ENCODE measurements around the gene JAML.

JAML gene

GRCh38 chr11:118167906-118168305, 56.9 kb downstream of the JAML start:
- no peak for DNase-seq (ENCODE audit: low spot score)

- DNase-seq (ENCODE audit: low spot score), result no peak
Measured at GRCh38 chr11:118167253-118167652, 57.6 kb downstream of the JAML start.

DNA sequence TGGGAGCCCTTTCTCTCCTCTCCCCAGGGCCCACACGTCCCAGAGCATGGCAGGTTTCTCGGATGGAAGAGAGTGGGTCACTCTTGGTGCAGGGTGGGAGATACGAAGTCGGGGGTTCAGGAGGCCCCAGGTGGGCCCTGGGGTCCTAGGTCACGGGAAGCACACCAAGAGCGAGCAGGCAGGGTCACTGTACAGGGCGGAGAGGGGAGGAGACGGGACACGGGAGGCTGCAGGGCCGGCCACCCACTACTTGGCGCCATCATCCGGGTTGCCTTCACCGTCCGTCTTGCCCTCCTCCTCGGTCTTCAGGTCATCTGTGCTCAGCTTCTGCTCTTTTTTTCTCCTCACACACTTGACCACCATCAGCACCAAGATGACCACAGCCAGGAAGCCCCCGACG, 58.2 kb downstream of the JAML start:
- no peak for DNase-seq (ENCODE audit: low spot score)

DNA sequence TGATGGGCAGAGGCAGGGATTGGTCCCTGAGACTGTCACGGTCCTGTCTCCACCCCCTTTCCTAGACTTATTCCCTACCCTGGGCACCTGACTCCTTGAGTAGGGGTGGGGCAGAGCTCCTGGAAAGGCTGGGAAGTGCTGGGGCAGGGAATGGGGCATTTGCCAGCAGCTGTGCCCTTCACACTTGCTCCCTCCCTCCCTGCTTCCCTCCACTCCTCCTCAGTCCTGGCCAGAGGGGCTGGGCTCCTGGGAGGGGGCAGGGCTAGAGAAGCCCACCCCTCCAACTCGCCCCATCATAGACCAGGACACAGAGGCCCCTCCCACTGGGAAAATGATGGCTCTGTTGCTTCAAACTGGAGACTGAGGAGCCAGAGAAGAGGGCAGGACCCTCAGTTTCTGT, 59.9 kb downstream of the JAML start:
- no peak for DNase-seq (ENCODE audit: low spot score)

DNA sequence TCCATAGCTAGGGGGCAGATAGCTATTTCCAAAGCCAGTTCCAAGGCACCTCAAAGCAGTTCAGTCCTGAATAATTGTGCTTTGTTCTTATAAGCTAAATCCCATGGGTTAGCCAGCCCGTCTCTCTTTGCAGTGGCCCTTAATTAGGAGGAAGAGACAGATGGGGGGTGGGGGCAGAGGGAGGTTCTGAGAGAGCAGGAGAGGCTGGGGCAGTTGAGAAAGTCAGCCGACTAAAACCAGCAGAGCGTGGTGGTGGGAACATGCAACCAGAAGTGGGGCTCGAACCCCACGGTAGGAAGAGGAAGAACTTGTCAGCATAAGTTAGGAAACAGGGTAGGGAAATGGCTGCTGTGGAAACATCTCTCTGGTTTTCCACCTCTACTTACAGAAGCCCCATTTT, 61.3 kb downstream of the JAML start:
- DNase-seq (ENCODE audit: low spot score), result no peak

DNA sequence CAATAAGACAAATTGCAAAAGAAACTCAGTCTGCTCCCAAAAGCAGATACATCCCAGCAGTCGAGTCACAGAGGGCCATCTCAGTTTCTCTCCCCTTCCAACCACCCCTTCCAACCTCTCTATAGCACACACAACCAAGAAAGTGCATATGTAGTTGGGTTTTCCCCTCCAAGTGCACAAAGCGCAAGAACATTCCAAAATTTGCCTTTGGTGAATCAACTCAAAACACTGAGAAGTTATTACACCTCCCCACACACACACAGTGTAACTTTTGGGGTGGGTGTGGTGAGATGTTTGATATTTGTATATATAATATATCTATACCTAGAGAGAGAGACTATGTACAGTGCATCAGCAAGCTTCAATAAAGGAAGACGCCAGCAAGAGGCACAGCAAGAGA, 62.0 kb downstream of the JAML start:
- no peak for DNase-seq (ENCODE audit: low spot score)

DNA sequence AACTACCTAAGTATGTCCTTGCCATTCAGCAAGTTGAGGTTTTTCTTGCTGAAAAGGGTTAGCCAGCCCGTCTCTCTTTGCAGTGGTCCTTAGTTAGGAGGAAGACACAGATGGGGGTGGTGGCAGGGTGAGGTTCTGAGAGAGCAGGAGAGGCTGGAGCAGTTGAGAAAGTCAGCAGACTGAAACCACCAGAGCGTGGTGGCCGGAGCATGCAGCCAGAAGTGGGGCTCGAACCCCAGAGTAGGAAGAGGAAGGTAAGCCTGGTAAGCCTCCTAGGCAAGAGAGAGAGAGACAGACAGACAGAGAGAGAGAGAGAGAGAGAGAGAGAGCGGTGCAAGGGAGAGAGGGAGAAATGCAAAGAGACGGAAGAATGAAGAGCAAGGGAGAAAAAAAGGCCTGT, 63.0 kb downstream of the JAML start:
- DNase-seq (ENCODE audit: low spot score), result no peak

- DNase-seq (ENCODE audit: low spot score), result no peak
Measured at GRCh38 chr11:118157186-118157895, 67.5 kb downstream of the JAML start.

DNA sequence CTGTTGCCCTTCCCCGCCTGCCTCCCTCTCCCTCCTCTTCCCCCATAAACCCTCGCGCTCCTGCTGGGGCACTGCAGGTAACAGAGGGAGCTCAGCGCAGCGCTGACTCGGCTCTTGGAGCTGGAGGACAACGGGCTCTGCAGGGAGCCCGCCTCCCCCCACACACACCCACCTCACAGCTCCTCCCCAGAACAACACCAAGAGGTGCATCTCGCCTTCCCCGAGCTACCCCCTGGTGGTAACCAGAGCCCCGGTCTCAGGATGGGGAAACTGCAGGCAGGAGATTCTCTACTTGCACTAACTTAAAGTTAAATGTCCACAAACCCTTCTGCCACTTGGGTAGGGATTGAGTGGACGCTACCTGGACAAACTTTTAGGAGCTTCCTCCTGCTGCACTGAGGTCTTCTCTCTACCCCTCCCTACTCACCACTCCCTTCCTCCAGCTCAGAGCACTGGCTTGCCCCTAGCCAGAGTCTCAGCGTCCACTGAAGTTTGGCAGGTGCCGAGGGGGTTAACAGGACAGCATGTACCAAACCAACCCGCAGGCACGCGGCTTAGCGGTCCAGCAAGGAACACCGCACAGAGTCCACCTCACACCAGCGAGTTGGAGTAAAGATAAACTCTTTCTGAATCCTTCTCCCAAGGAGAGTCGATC, 68.2 kb downstream of the JAML start:
- no peak for DNase-seq (ENCODE audit: low spot score)

DNA sequence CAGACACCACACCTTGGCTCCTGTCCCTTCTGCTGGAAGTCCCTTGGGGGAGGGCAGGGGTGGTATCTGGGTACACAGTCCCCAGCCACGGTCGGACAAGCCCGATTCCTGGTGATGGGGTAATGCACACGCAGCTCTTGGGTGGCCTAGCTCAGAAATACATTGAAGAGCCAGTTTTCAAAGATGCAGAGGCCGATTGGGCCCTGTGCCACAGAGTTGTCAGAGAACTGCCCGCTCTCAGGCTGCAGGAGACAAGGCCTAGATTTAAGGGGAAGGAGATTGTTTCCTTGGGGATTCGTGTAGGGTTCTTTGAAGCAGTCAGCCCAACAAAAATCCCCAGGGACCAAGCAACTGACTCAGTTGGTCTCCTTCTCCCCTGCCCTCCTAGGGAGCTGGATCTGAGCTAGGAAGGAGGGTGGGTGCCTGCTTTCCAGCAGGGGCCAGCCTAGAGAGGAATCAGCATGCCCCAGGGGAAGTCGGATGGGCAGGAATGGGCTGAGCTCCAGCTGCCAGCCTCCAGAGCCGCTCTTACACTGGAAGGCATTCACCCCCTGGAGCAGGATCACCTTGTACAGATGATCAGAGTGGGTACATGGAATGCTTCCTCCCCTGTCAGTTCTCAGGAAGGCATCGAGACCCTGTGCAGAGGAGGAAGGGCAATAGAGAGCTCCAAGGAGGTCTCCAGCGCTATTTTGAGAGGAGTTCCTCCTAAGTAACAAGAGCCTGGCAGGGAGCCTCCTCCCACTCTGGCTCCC, 68.9 kb downstream of the JAML start:
- DNase-seq (ENCODE audit: low spot score), result no peak

GRCh38 chr11:118154641-118155040, 70.2 kb downstream of the JAML start:
- no peak for DNase-seq (ENCODE audit: low spot score)

DNA sequence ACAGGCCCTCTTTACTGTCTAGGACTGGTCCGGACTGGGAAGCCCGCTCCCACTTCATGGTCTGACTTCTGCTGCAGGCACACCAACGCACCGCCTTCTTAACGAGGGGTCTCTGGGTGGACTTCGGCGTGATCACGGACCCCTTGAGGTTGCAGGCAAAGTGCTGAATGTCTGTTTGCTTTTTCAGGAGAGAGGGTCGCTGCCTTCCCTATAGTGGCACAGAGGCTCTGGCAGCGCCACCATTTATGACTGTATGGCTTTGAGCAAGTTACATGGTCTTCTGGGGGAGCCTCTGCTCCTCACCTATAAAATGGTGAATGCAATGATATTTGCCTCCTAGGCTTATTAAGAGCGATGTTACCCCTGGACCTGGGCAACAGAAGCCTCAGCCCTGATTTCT, 70.8 kb downstream of the JAML start:
- DNase-seq (ENCODE audit: low spot score), result no peak

GRCh38 chr11:118153516-118153915, 71.3 kb downstream of the JAML start:
- no peak for DNase-seq (ENCODE audit: low spot score)

DNA sequence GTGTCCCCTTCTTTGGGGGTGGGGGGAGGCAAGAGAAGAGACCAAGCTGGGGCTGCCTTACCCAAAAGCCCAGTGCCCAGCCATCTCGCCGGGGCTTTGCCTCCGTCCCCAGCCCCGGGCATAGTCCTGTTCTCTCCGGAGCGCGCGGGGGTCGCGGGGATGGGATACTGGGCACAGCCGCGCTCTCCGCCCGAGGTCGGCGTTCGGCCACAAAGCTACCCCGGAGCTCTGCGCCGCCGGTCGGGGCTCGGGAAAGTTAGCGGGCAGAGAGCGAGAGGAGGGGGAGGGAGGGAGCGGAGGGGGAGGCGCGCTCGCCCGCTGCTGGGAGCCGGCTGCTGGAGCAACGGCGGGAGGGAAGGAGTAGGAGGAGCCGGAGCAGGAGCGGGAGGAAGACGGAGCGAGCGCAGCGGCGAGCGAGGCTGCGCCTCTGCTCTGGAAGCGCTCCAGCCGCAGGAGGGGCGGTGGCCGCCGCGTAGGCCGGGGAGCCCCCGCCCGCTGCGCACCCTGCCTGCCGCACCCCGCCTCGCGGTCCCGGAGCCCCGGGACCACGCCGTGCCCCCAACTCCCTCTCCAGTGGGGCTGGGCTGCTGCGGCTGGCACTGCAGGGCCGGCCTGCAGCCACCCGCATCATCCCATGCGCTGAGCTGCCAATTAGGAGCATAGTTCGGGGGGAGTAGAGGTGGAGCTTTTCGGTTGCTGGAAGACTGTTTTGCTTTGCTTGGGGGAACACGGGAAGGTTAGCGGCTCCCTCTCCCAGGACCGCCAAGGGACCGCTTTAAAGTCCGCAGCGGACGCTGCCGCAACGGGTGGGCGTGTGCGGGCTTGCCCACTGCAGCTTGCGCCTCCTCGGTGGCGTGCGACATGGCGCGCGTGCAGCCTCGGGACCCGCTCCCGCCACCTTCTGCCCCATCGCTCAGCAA, 72.0 kb downstream of the JAML start, which contains the start of gene SCN4B:
Gene SCN4B (minus strand): TSS at position 272 of the 920 bp plus-strand sequence. CDS start 150 bp downstream, at position 122.
- DNase-seq (ENCODE audit: low spot score), result no peak

DNA sequence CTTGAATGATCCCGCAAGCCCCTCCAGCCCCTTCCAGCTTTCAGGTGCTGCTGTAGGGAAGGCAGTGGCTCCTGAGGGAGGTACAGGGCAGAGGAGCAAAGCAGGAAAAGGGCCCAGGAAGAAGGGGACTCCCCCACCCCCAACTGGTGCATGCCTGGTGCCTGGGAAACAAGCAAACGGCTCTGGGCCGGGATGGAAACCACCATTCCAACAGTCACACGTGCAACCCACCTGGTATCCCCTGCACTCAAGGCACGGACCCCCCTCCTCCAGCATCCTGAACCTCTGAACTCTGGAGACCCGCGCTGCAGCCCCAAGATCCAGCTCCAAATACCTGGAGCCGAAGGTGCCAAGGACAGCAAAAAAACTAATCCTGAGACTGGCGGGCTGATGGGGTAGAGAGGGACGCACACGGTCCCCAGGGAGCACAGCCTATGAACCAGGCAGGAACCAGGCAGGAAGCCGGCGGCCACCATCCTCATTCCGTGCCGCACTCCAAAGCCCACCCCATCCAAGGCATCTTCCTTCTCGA, 72.7 kb downstream of the JAML start:
- DNase-seq (ENCODE audit: low spot score), result no peak

DNA sequence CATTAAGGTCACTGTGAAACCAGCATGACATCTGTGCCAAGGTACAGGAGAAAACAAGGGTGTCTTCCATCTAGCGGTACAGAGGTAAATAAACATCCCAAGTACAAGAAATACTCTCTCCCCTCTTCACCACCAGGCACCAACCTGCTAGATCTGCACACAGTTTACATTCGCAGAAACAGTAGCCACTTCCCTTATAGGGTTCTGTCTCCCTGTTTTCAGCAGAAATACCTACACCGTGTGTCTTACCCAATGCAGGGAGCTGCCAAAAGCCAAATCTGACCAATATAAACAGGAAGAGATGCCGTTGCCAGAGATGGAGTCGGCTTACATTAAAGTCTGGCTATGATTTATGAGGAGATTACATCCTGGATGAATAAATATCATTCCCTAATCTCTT, 73.4 kb downstream of the JAML start:
- DNase-seq (ENCODE audit: low spot score), result no peak

GRCh38 chr11:118149493-118149892, 75.3 kb downstream of the JAML start:
- DNase-seq (ENCODE audit: low spot score), result no peak

DNA sequence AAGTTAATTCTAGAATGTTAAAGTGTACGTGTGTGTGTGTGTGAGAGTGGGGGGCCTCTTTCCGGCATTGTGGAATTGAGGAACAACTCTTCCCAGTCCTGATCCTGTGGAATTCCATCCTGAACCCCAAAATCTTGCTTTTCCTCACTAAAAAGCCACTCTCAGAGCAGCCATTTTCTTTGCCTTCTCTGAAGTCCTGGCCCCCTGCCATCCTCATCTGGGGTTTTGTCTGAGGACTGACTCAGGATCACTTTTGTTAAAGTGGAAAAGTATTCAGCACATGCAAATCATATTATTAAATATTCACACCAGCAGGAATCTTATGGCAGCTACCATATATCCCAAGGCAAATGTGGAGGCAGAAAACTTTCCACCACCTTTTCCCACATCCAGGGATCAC, 76.0 kb downstream of the JAML start:
- DNase-seq (ENCODE audit: low spot score), result no peak

GRCh38 chr11:118148240-118148639, 76.6 kb downstream of the JAML start:
- DNase-seq (ENCODE audit: low spot score), result no peak

- DNase-seq (ENCODE audit: low spot score), result no peak
Measured at GRCh38 chr11:118147502-118147901, 77.3 kb downstream of the JAML start.

DNA sequence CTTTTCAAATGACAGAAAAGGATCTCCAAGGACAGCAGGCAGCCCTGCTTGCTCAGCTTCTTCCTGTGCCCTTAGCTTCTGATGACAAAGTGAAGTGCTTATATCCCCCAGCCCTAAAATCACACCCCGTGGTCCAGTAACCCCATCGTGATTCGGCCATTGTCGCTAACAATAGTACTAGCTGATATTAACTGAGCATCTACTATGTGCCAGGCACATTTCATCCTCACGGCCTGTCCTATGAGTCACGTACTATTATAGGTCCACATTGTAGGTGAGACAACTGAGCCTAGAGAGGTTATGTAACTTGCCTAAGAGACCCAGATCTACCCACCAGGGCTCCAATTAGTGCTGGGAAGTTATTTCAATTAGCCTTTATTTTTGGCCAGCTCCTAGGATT, 78.3 kb downstream of the JAML start:
- no peak for DNase-seq (ENCODE audit: low spot score)

All from hematopoietic multipotent progenitor cell treated with erythropoietin and hydrocortisone succinate and interleukin-3 and kit ligand, for 17 days (in vitro differentiated cells).